Natural killer cell (primary cell): Measurements from ENCODE around the gene TBX6. TPM values are rescaled to one million over a fixed set of nuclear protein-coding genes. Genes with fewer than 3 reads are reported as not detected.
A peak's percentile ranks its signal among the peaks of the same experiment; 100 is the strongest.

ENCODE experiments used
- ATAC-seq, 3 donors: fragments of 150-1000 bp in 2 of 3; fragments of 200-7000 bp in 1 of 3; cut with Tn5 transposase; 1 replicate in 1 of 3; 2 replicates in 2 of 3; pipeline ENCODE4 v1.10.0; 2021; ENCODE audit warnings: mild to moderate bottlenecking in 2 of 3, moderate library complexity in 2 of 3
- DNase-seq, 2 donors: peaks; one replicate each; pipeline versions ENCODE4 v3.0.0 to v3.0.0-alpha.2; 2013 to 2021; ENCODE audit warnings: mixed read lengths in 1 of 2
- H3K27ac ChIP-seq: one replicate; pipeline ENCODE4 v1.5.1; 2013; ENCODE audit warnings: mild to moderate bottlenecking, low read length
- H3K27me3 ChIP-seq: one replicate; pipeline ENCODE4 v1.6.1; 2013; ENCODE audit warnings: low read length; ENCODE audit not compliant: control insufficient read depth, insufficient read depth
- H3K36me3 ChIP-seq: one replicate; pipeline ENCODE4 v1.6.1; 2013; ENCODE audit warnings: low read length; ENCODE audit not compliant: control insufficient read depth, insufficient read depth
- H3K4me1 ChIP-seq: one replicate; pipeline ENCODE4 v1.6.1; 2013; ENCODE audit warnings: low read length; ENCODE audit not compliant: control insufficient read depth, insufficient read depth
- H3K4me3 ChIP-seq: one replicate; pipeline ENCODE4 v1.5.1; 2013; ENCODE audit warnings: low read length
- H3K9me3 ChIP-seq: one replicate; pipeline ENCODE4 v1.6.1; 2013; ENCODE audit warnings: low read length; ENCODE audit not compliant: control insufficient read depth, insufficient read depth
- H3K27ac Mint-ChIP-seq, 2 donors: one replicate each; pipeline ENCODE4 v1.8.0; 2022; ENCODE audit warnings: mild to moderate bottlenecking in 2 of 2, mixed read lengths in 2 of 2, moderate library complexity in 1 of 2
- H3K27me3 Mint-ChIP-seq, 2 donors: one replicate each; pipeline ENCODE4 v1.8.0; 2022; ENCODE audit warnings: low read depth in 2 of 2, mixed read lengths in 2 of 2
- H3K36me3 Mint-ChIP-seq: one replicate; pipeline ENCODE4 v1.8.0; 2022; ENCODE audit warnings: mixed read lengths
- H3K4me1 Mint-ChIP-seq, 2 donors: one replicate each; pipeline ENCODE4 v1.8.0; 2022; ENCODE audit warnings: mixed read lengths in 2 of 2
- H3K4me3 Mint-ChIP-seq: one replicate; pipeline ENCODE4 v1.8.0; 2022; ENCODE audit warnings: mild to moderate bottlenecking, moderate library complexity, mixed read lengths
- H3K9me3 Mint-ChIP-seq, 2 donors: one replicate each; pipeline ENCODE4 v1.8.0; 2022; ENCODE audit warnings: mixed read lengths in 2 of 2
- CTCF ChIP-seq: fragments of 200-600 bp; IDR thresholded peaks from one replicate; pipeline ENCODE4 v1.8.0; 2022; ENCODE audit warnings: antibody characterized with exemption
- WGBS: methylation state at CpG from one replicate; pipeline ENCODE4 v1.1.7; 2013; ENCODE audit warnings: missing lambda C conversion rate; ENCODE audit not compliant: insufficient coverage; 5-methylcytosine and 5-hydroxymethylcytosine counted together
- intact Hi-C: fragments of 100-400 bp; cut with micrococcal nuclease; formaldehyde crosslinking; loops from one replicate; pipeline ENCODE4 v1.14.2; 2022
- total RNA-seq, 4 donors: library from RNA; stranded (reverse); fragments of 120-200 nt in 1 of 4; gene quantifications; one replicate each; pipeline versions ENCODE4 v1.2.3 to v1.2.4, GENCODE V29; 2013 to 2022

The TBX6 gene
- total RNA-seq, 3 donors from 2014 or later (not counting 1 experiment from before 2014, with no cell fraction given) = 0.91 to 1.1 (median 0.98) TPM

- Histone ChIP-seq H3K4me1 (no peaks in the 10 kb centered on the region), H3K36me3 (peaks cover 17% of the 10 kb centered on the region), H3K4me3 (no peak overlapping the region), H3K27ac (no peak overlapping the region), H3K27me3 (no peaks in the 10 kb centered on the region), H3K9me3 (no peaks in the 10 kb centered on the region)
- peaks cover 7% of the 10 kb centered on the region for H3K36me3 Mint-ChIP-seq
- H3K27me3 Mint-ChIP-seq = no peaks in the 10 kb centered on the region
- no peak for TF ChIP-seq CTCF
- H3K9me3 Mint-ChIP-seq = no peaks in the 10 kb centered on the region
- WGBS = 97% methylated on average over 9 of the region's 11 CpGs
- intact Hi-C loops = no loop called here
- H3K27ac Mint-ChIP-seq = no peak overlapping the region
- peaks cover 3 to 8% of the 10 kb centered on the region in 2 donors for H3K4me1 Mint-ChIP-seq
- DNase-seq (no peak), ATAC-seq (no peak)
- H3K4me3 Mint-ChIP-seq = no peak overlapping the region
Observed at GRCh38 chr16:30114411-30114810, 22.7 kb upstream of the TBX6 start.

GRCh38 chr16:30113711-30114333 is 22.1 kb upstream of the TBX6 start:
- Histone ChIP-seq H3K36me3 (peaks cover 17% of the 10 kb centered on the region), H3K4me1 (no peaks in the 10 kb centered on the region), H3K9me3 (no peaks in the 10 kb centered on the region), H3K27ac (no peak overlapping the region), H3K4me3 (no peak overlapping the region), H3K27me3 (no peaks in the 10 kb centered on the region)
- H3K4me1 Mint-ChIP-seq = peaks cover 0 to 6% of the 10 kb centered on the region in 2 donors
- no peaks in the 10 kb centered on the region for H3K27me3 Mint-ChIP-seq
- no peaks in the 10 kb centered on the region for H3K9me3 Mint-ChIP-seq
- intact Hi-C loops = no loop called here
- no peak for TF ChIP-seq CTCF
- DNase-seq = no peak
- H3K36me3 Mint-ChIP-seq = peaks cover 7% of the 10 kb centered on the region
- H3K27ac Mint-ChIP-seq = no peak overlapping the region
- H3K4me3 Mint-ChIP-seq = no peak overlapping the region
- no peak for ATAC-seq
- WGBS = 96% methylated on average over 20 of the region's 20 CpGs

- no peaks in the 10 kb centered on the region for H3K27me3 Mint-ChIP-seq
- Histone ChIP-seq H3K36me3 (peaks cover 21% of the 10 kb centered on the region), H3K27me3 (no peaks in the 10 kb centered on the region), H3K9me3 (no peaks in the 10 kb centered on the region), H3K4me3 (no peak within 1 kb of the TSS), H3K4me1 (no peaks in the 10 kb centered on the region), H3K27ac (no peak within 1 kb of the TSS)
- 97% methylated on average over 20 of the region's 20 CpGs for WGBS
- TF ChIP-seq CTCF = no peak
- no peak within 1 kb of the TSS for H3K4me3 Mint-ChIP-seq
- ATAC-seq (no peak), DNase-seq (no peak)
- H3K36me3 Mint-ChIP-seq = peaks cover 7% of the 10 kb centered on the region
- peaks cover 0 to 6% of the 10 kb centered on the region in 2 donors for H3K4me1 Mint-ChIP-seq
- intact Hi-C loops = no loop called here
- H3K9me3 Mint-ChIP-seq = no peaks in the 10 kb centered on the region
- H3K27ac Mint-ChIP-seq = peak within 1 kb of the TSS in 1 of 2 donors; percentile 40
Observed at GRCh38 chr16:30113031-30113710, 21.4 kb upstream of the TBX6 start, which contains the start of gene GDPD3. Gene GDPD3 (minus strand): TSS chr16:30113537. CDS start chr16:30113478, 59 bp downstream.
